OCI-M2 (cell line): ENCODE data around the gene YEATS2.

Experiments
- DNase-seq: peaks from one replicate; lab custom pipeline; 2025; ENCODE audit not compliant: unreplicated experiment; lab: John Stamatoyannopoulos, UW

YEATS2 gene

DNA sequence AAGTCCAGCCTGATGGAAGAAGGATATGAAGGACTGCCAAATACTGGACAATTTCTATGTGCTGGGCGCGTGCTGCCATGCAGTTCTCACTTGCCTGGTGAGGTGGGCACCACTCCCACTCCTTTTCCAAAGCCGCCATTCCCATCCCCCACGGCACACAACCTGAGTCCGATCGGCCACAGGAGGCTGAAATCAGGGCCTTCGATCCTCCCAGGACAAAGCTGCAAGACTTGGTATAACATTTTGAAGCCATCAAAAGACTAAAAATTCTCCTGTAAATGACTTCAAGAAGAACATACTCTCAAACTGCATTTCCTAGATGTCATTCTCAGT, 130.9 kb downstream of the YEATS2 start:
- no peak for DNase-seq

DNA sequence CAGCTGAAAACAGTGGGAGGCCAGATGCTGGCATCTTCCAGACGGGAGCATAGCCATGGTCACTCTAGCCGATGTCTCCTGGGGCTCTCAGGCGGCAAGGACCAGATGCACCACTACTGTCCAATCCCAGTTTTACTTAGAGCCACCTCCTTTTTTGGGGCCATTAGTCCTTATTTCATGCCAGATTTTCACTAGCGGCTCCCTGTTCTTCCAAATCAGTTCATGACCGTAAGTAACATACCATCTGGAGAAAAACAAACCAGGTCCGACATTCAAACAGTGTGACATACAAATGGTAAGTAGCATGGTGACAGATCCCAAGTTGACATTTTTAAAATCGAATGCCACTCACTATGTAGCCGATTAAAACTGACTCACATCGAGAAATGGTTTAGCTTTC, 131.9 kb downstream of the YEATS2 start:
- no peak for DNase-seq

DNA sequence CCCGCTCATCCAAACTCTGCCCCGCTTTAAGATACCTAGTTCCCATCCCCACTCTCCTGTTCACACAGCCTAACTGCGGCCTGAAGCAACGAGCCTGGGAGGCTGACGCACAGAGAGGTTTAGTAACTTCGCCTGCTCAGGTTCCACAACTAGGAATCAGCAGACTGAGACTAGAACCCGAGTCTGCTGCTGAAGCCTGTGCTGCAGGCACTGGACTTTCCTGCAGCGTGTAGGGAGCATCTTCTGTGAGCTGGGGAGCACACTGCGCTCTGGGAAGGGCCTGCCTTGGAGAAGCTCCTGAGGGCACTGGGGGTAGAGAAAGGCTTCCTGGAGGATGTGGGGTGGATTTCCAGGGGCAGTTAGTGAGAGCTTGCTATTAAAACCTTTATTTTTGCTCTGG, 132.6 kb downstream of the YEATS2 start:
- no peak for DNase-seq

DNA sequence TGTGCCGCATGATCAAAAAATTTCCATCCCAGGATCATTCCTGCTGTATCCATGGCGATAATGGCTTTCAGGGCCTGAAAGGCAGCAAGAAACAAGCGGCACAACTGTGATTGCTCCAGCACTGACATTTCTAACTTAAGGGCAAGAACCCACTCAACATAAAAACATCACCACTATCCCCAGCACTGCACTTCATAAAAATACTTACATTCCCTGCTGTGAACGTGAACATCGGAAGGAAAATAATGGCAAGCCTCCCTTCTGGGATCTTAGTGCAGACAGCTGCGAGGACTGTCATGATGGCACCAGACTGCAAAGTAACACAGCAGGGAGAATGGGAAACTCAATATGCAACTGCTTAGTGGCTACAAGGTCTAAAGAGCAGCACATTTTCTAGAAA, 135.9 kb downstream of the YEATS2 start:
- DNase-seq, result no peak

DNA sequence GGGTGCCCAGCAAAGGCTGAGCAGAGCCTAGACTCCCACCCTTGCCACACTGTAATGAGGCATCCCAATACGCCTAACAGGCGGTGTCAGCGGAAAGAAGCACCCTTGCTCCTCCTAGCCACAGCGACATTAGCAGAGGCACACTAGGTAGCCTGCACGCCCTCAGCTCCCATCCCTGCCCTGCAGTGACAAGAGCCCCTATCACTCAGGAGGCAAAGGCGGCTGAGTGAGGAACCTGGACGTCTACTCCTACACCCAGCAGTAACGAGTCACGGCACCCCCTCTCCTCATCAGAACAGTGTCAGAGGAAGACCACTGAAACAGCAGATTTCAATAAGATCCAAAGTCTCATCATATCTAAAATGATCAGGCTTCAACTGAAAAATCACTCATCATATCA, 139.8 kb downstream of the YEATS2 start:
- no peak for DNase-seq

DNA sequence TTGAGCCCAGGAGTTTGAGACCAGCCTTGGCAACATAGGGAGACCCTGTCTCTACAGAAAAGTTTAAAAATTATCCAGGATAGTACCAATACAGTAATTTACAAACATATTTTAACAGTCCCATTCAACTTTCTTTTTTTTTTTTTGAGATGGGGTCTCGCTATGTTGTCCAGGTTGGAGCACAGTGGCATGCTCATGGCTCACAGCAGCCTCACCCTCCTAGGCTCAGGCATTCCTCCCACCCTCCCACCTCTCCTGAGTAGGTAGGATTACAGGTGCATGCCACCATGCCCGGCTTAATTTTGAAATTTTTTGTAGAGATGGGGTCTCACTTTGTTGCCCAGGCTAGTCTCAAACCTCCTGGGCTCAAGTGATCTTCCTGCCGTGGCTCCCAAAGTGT, 140.3 kb downstream of the YEATS2 start:
- no peak for DNase-seq

DNA sequence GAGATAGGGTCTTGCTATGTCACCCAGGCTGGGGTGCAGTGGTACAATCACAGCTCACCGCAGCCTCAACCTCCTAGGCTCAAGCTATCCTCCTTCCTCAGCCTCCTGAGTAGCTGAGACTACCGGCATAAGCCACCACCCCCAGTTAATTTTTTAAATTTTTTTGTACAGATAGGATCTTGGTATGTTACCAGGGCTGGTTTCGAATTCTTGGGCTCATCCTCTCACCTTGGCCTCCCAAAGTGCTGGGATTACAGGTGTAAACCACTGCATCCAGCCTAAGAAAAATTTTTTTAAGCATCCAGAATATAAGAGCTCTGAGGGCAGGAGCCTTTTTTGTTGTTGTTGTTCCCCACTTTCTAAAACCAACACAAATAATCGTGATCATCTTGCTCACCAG, 142.2 kb downstream of the YEATS2 start:
- no peak for DNase-seq

DNA sequence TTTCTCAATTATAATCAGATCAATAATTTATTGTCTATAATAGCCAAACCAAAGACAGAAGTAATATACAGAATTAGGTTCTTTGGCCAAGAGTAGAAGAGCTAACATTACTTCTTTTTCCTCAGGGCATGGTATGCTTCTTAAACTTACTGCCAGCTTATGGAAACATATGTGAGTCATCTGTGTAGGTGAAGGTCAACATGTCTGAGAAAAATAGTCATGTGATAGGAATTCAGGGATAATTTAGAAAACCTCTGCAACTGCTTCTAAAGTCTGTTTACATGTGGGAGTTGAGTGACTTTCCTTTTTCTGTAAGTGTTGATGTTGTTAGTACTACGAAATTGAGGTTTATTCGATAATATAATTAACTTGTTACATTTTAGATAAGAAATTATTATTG, 147.0 kb downstream of the YEATS2 start:
- no peak for DNase-seq

DNA sequence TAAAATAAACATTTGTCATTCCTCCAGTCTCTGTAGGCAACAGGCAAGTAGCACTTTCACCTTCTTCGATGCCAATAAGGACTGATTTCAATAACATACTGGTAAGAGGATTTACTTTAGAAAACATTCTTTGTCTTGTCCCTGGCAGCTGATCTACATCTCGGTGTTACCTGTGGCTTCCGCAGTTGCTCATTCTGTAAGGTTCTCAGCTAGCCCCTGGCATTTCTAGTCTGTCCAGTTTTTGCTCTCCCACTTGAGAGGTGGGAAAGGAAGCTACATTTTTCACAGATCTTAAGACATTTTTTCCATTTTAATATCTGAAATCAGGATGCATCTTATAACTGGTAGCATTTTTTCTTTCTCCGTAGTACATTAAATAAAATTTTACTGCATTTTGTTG, 147.5 kb downstream of the YEATS2 start:
- DNase-seq, result no peak

DNA sequence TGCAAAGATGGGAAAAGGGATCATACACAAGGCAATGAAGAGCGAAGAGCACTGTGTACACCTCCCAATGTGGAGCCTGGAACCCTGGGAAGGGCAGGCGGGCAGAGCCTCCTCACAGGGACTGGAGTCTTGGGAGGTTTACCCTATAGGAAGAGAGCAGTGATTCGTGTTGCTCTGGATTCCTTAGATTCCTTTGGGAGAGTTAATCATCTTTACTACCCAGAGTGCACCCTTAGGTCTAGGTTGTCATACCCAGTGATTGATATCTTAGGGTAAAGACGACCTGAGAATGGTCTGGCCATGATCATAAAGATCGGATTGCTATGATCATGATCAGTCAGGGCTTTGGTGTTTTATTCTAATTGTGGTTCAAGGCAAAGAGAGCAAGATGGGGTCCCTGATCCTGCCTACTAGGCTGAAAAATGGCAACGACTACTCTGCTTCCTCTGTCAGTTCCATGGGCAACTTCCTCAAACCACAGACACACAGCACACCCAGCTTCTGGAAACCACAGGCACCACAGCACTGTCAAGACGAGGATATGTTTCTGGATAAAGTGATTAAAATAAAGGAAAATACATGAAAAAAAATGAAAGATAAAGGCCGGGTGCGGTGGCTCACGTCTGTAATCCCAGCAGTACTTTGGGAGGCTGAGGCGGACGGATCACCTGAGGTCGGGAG, 148.2 kb downstream of the YEATS2 start:
- no peak for DNase-seq

DNA sequence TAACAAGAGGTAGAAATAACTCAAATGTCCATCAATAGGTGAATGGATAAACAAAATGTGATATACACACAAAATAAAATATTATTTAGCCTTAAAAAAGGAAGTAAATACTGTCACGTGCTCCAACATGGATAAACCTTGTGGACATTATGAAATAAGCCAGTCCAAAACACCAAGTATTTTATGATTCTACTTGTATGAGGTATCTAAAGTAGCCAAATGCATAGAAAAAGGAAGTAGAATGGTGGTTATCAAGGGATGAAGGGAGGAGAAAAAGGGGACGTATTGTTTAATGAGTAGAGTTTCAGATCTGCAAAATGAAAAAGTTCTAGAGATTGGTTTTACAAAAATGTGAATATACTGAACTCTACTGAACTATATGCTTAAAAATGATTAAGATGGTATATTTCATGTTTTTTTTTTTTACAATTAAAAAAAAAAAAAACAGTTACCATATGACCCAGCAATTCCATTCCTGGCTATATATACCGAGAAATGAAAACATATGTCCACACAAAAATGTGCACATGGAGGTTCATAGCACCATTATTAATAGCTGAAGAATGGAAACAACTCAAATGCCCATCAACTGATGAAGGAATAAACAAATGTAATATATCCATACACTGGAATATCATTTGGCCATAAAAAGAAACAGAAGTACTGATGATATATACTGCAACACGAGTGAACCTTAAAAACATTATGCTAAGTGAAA, 156.9 kb downstream of the YEATS2 start:
- no peak for DNase-seq

DNA sequence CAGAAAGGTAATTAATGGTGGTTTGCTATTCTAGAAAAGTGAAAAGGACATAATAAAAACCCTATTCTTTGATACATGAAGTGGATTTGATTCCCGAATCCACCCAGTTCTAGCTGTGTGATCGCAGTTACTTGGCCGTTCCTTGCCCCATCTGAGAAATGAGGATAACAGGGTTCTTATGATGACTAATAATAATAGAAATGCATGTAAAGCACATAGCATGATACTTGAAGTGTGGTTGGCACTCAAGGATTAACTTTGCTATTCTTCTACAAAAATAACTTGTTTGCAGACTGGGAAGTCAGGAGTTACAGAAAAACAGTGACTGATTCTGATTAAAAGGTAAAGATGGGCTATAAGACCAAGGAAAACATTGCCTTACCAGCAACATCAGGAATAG, 160.3 kb downstream of the YEATS2 start:
- DNase-seq, result no peak
